Neural progenitor cell (in vitro differentiated cells): ENCODE results near the gene TK2.

ENCODE experiments used
- EZH2 ChIP-seq: fragments of 200-600 bp; sonication (generic); IDR thresholded peaks from 2 replicates; pipeline ENCODE4 v1.6.1; 2017; ENCODE audit warnings: antibody characterized with exemption, mild to moderate bottlenecking, moderate library complexity
- EZH2phosphoT487 ChIP-seq: fragments of 200-600 bp; sonication (generic); IDR thresholded peaks from 2 replicates; pipeline ENCODE4 v1.6.1; 2017; ENCODE audit warnings: antibody characterized with exemption
- TF ChIP-seq, protein P1 (sequence below): fragments of 200-600 bp; sonication (generic); IDR thresholded peaks from 2 replicates; pipeline ENCODE4 v1.5.1; 2017; ENCODE audit warnings: antibody characterized with exemption, mild to moderate bottlenecking

DNA sequence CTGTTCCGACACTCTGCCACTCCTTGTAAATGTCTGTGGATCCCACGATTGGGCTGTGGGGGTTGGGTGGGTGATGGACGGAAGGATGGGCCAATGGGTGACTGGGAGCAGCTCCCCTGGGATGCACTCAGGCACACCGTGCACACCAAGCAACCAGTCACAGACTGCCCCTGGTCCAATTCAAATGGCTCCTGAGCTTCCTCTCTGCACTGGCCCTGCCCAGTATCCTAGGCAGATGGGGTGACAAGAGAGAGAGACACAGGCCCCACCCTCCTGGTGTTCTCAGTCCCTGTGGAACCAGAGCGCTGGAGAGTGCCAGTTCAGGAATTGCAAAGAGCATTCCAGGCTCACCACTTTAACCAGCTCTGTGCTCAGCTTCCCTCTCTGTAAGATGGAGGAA is 90.0 kb downstream of the TK2 start:
- TF ChIP-seq, protein P1, sequence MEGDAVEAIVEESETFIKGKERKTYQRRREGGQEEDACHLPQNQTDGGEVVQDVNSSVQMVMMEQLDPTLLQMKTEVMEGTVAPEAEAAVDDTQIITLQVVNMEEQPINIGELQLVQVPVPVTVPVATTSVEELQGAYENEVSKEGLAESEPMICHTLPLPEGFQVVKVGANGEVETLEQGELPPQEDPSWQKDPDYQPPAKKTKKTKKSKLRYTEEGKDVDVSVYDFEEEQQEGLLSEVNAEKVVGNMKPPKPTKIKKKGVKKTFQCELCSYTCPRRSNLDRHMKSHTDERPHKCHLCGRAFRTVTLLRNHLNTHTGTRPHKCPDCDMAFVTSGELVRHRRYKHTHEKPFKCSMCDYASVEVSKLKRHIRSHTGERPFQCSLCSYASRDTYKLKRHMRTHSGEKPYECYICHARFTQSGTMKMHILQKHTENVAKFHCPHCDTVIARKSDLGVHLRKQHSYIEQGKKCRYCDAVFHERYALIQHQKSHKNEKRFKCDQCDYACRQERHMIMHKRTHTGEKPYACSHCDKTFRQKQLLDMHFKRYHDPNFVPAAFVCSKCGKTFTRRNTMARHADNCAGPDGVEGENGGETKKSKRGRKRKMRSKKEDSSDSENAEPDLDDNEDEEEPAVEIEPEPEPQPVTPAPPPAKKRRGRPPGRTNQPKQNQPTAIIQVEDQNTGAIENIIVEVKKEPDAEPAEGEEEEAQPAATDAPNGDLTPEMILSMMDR = no peak
- TF ChIP-seq EZH2phosphoT487 (no peak), EZH2 (no peak)
